C4-2B (cell line): ENCODE data around the gene HOXC5.

ENCODE experiments used
- H3K27ac ChIP-seq: fragments of 450-650 bp; 2 replicates; pipeline ENCODE4 v1.5.1; 2017
- ZFX ChIP-seq: fragments of 450-650 bp; IDR thresholded peaks from 2 replicates; pipeline ENCODE4 v1.6.1; 2017
- TF ChIP-seq, protein P1 (sequence below): fragments of 450-650 bp; conservative IDR thresholded peaks from 2 replicates; pipeline ENCODE4 v1.5.1; 2017; ENCODE audit warnings: mild to moderate bottlenecking

Gene HOXC5

DNA sequence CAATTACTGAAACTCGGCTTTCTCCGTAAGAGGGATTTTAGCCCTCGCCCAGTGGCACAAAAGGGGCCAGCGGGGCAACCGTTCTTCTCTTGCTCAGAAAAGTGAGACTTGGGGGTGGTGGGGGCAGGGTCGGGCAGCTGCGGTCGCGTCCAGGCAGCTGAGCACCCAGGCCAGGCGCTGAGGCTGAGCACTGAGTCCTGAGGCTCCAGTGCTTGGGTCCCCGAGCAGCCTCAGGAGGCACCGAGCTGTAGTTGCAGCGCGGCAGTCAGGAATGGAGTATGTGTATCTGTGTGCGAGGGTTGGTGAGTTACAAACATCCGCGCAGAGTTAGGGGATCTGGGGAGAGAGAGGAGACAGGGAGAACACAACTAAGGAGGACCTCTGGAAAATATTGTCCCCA is 8.7 kb upstream of the HOXC5 start:
- TF ChIP-seq, protein P1, sequence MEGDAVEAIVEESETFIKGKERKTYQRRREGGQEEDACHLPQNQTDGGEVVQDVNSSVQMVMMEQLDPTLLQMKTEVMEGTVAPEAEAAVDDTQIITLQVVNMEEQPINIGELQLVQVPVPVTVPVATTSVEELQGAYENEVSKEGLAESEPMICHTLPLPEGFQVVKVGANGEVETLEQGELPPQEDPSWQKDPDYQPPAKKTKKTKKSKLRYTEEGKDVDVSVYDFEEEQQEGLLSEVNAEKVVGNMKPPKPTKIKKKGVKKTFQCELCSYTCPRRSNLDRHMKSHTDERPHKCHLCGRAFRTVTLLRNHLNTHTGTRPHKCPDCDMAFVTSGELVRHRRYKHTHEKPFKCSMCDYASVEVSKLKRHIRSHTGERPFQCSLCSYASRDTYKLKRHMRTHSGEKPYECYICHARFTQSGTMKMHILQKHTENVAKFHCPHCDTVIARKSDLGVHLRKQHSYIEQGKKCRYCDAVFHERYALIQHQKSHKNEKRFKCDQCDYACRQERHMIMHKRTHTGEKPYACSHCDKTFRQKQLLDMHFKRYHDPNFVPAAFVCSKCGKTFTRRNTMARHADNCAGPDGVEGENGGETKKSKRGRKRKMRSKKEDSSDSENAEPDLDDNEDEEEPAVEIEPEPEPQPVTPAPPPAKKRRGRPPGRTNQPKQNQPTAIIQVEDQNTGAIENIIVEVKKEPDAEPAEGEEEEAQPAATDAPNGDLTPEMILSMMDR, result no peak
- TF ChIP-seq ZFX, result no peak
- no peak overlapping the region for H3K27ac ChIP-seq

GRCh38 chr12:54024581-54025305 is 8.1 kb upstream of the HOXC5 start:
- no peak overlapping the region for H3K27ac ChIP-seq
- TF ChIP-seq, protein P1, result no peak
- no peak for TF ChIP-seq ZFX

- TF ChIP-seq ZFX, result no peak
- TF ChIP-seq, protein P1, result no peak
- no peak overlapping the region for H3K27ac ChIP-seq
These were observed 7.1 kb upstream of the HOXC5 start for GRCh38 chr12:54025499-54026405.

- H3K27ac ChIP-seq, result no peak overlapping the region
- TF ChIP-seq, protein P1, result no peak
- no peak for TF ChIP-seq ZFX
These were observed 6.0 kb upstream of the HOXC5 start for GRCh38 chr12:54026640-54027441.

DNA sequence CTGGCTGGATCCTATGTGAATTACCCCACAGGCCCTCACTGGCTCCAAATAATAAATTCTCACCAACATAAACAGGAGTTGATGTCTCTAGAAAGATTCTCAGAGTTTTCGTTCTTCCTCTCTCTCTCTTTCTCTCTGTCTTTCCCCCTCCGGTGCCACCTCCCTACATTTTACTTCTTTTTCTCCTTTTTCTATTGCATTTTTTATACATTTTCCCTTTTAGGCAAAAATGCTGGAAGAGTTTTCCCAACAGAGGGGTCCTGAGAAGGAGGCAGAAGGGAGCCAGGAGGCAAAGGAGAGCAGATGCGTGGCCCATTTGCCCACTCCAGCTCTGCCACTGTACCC is 5.4 kb upstream of the HOXC5 start:
- TF ChIP-seq, protein P1, result no peak
- no peak for TF ChIP-seq ZFX

DNA sequence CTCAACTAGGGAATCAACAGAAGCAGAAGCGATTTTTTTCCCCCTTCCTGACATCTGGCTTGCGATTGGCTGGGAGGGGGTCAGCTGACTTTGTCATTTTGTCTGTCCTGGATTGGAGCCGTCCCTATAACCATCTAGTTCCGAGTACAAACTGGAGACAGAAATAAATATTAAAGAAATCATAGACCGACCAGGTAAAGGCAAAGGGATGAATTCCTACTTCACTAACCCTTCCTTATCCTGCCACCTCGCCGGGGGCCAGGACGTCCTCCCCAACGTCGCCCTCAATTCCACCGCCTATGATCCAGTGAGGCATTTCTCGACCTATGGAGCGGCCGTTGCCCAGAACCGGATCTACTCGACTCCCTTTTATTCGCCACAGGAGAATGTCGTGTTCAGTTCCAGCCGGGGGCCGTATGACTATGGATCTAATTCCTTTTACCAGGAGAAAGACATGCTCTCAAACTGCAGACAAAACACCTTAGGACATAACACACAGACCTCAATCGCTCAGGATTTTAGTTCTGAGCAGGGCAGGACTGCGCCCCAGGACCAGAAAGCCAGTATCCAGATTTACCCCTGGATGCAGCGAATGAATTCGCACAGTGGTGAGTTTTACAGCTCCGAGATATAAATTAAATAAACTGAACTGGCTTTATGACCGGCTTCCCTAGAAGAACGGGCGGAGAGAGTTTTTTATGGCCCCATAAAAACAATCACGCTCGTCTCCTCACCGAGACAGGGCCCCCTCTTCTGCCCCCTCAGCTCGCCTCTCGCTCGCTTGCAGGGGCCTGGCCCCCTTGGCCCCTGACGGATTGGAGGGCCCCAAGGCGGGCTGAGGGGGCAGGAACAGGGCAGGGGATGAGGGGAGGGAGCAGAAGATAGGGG is 4.3 kb upstream of the HOXC5 start, which contains the start of gene HOXC6:
Gene HOXC6, plus strand, starts transcription at position 127 of the 888 bp plus-strand sequence. Its CDS starts 82 bp downstream, at position 209.
- H3K27ac ChIP-seq, result peak within 1 kb of the TSS; percentile 76
- TF ChIP-seq, protein P1, result no peak
- TF ChIP-seq ZFX, result no peak

More for the DNA sequence above, 5.4 kb upstream of the HOXC5 start:
- no peak overlapping the region for H3K27ac ChIP-seq
